ENCODE data around the gene PTK6.

The PTK6 gene

GRCh38 chr20:63503524-63503923 lies 33.7 kb downstream of the PTK6 start:
- TF ChIP-seq CTCF (IDR thresholded peaks at IDR 0.05; ENCODE audit: low read depth, low read length) = no peak
- DNase-seq (ENCODE audit: extremely low read depth, low read depth) = no peak

- no peak for DNase-seq (ENCODE audit: extremely low read depth, low read depth)
- TF ChIP-seq CTCF (IDR thresholded peaks at IDR 0.05; ENCODE audit: low read depth, low read length) = no peak
Measured at GRCh38 chr20:63502671-63503172, 34.5 kb downstream of the PTK6 start.

GRCh38 chr20:63501818-63502670 lies 35.1 kb downstream of the PTK6 start:
- DNase-seq (ENCODE audit: extremely low read depth, low read depth) = no peak
- no peak for TF ChIP-seq CTCF (IDR thresholded peaks at IDR 0.05; ENCODE audit: low read depth, low read length)

- no peak for DNase-seq (ENCODE audit: extremely low read depth, low read depth)
- no peak for TF ChIP-seq CTCF (IDR thresholded peaks at IDR 0.05; ENCODE audit: low read depth, low read length)
Measured at GRCh38 chr20:63500902-63501817, 36.0 kb downstream of the PTK6 start.

- no peak for DNase-seq (ENCODE audit: extremely low read depth, low read depth)
- TF ChIP-seq CTCF (IDR thresholded peaks at IDR 0.05; ENCODE audit: low read depth, low read length) = no peak
Measured at GRCh38 chr20:63500151-63500901, 36.9 kb downstream of the PTK6 start.

- no peak for TF ChIP-seq CTCF (IDR thresholded peaks at IDR 0.05; ENCODE audit: low read depth, low read length)
- DNase-seq (ENCODE audit: extremely low read depth, low read depth) = no peak
Measured at GRCh38 chr20:63499338-63499969, 37.7 kb downstream of the PTK6 start.

Measured in AG09319 (cell line).